ENCODE data around the gene ENOX2. TPM values are rescaled to one million over a fixed set of nuclear protein-coding genes. Genes with fewer than 3 reads are reported as not detected.
A peak's percentile ranks its signal among the peaks of the same experiment; 100 is the strongest.

Gene ENOX2
- total and polyA plus RNA-seq, 2 of the 13 experiments (the other 11 are each of a cell fraction or from before 2014, with no cell fraction given), result 5.9 to 8.5 TPM

DNA sequence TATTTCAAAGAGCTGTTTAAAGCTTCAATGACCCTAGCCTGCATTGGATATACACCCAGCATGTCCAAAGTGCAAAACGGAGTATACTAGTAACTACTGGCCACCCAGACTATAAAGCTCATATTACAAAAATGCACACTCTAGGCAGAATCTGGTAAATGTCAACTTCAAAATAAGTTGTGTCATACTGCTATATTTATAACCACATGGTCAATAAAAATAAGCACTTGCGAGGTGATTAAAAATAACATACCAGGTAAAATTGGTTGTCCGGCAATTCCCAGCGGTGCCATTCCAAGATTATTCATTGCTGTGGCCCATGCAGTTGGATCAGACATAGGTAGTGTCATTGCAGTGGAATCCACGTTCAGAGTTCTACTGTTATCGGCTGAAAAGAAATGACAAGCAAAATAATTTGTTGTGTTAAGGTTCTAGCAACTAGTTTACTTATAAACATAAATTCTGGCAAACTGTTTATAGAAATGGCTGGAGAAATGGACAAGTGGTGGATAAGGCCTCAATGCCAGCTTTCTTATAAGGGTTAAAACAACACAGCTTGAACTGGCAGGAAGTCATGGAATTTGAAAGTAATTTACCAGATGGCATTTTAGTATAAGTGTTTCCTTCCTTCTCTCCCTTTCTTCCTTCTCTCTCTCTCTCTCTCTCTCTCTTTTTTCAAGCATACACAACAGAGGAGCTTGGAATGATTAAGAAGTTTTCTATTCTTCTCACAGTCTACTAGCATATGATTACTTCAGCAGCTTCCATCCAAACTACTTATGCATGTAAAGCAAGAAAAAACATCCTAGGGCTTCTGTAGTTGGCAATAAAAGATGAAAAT lies 199.9 kb downstream of the ENOX2 start:
- H3K4me2 ChIP-seq (ENCODE audit: low read depth, low read length), result no peak overlapping the region
- POLR2A ChIA-PET, result no interaction called here

More for the DNA sequence above, 199.9 kb downstream of the ENOX2 start:
- Histone ChIP-seq H4K20me1 (ENCODE audit: insufficient read depth, low read length) (no peaks in the 10 kb centered on the region), H3K27ac (ENCODE audit: extremely low read length, insufficient read depth, low read length) (peak overlapping the region; percentile 76), H3K36me3 (replicated peaks in 1 of 2; ENCODE audit: control insufficient read depth in 1 of 2, insufficient read depth in 2 of 2, low read length in 2 of 2) (no peaks in the 10 kb centered on the region), H2AFZ (ENCODE audit: low read length) (no peak overlapping the region), H3K4me3 (replicated peaks in 1 of 3; ENCODE audit: insufficient read depth in 1 of 3, low read depth in 2 of 3, low read length in 3 of 3) (no peak overlapping the region), H3K27me3 (ENCODE audit: control insufficient read depth in 1 of 2, insufficient read depth in 2 of 2, low read length in 2 of 2) (no peaks in the 10 kb centered on the region), H3K79me2 (ENCODE audit: insufficient read depth, low read length) (no peaks in the 10 kb centered on the region), H3K4me1 (ENCODE audit: insufficient read depth, low read length) (peaks cover 36% of the 10 kb centered on the region), H3K9me3 (ENCODE audit: low read length) (no peaks in the 10 kb centered on the region), H3K9ac (ENCODE audit: insufficient read depth, low read depth, low read length) (no peak overlapping the region)
- 81% methylated on average over 6 of the region's 6 CpGs for WGBS (ENCODE audit: low lambda C conversion rate)
- CTCF ChIA-PET (ENCODE audit: low intra/inter-chr PET ratio, low total read pairs), result no interaction called here
- intact Hi-C loops (cut with micrococcal nuclease; ENCODE audit: unreplicated experiment) (no loop called here), in situ Hi-C loops (cut with HindIII; ENCODE audit: extremely low pct_ligation_motif_present, low pct_unique_long_range_greater_than_20kb) (no loop called here)
- TF ChIP-seq KDM2A (CRISPR knock-in tag; IDR thresholded peaks at IDR 0.05; ENCODE audit: borderline replicate concordance, low read depth), result no peak
- TF ChIP-seq, protein P1, sequence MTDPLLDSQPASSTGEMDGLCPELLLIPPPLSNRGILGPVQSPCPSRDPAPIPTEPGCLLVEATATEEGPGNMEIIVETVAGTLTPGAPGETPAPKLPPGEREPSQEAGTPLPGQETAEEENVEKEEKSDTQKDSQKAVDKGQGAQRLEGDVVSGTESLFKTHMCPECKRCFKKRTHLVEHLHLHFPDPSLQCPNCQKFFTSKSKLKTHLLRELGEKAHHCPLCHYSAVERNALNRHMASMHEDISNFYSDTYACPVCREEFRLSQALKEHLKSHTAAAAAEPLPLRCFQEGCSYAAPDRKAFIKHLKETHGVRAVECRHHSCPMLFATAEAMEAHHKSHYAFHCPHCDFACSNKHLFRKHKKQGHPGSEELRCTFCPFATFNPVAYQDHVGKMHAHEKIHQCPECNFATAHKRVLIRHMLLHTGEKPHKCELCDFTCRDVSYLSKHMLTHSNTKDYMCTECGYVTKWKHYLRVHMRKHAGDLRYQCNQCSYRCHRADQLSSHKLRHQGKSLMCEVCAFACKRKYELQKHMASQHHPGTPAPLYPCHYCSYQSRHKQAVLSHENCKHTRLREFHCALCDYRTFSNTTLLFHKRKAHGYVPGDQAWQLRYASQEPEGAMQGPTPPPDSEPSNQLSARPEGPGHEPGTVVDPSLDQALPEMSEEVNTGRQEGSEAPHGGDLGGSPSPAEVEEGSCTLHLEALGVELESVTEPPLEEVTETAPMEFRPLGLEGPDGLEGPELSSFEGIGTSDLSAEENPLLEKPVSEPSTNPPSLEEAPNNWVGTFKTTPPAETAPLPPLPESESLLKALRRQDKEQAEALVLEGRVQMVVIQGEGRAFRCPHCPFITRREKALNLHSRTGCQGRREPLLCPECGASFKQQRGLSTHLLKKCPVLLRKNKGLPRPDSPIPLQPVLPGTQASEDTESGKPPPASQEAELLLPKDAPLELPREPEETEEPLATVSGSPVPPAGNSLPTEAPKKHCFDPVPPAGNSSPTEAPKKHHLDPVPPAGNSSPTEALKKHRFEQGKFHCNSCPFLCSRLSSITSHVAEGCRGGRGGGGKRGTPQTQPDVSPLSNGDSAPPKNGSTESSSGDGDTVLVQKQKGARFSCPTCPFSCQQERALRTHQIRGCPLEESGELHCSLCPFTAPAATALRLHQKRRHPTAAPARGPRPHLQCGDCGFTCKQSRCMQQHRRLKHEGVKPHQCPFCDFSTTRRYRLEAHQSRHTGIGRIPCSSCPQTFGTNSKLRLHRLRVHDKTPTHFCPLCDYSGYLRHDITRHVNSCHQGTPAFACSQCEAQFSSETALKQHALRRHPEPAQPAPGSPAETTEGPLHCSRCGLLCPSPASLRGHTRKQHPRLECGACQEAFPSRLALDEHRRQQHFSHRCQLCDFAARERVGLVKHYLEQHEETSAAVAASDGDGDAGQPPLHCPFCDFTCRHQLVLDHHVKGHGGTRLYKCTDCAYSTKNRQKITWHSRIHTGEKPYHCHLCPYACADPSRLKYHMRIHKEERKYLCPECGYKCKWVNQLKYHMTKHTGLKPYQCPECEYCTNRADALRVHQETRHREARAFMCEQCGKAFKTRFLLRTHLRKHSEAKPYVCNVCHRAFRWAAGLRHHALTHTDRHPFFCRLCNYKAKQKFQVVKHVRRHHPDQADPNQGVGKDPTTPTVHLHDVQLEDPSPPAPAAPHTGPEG (CRISPR knock-in tag; IDR thresholded peaks at IDR 0.05), result no peak
- no peak for TF ChIP-seq ZC3H13 (CRISPR knock-in tag; IDR thresholded peaks at IDR 0.05)
- TF ChIP-seq ZNF510 (CRISPR knock-in tag; IDR thresholded peaks at IDR 0.05; ENCODE audit: low read depth), result no peak
- TF ChIP-seq, protein P2, sequence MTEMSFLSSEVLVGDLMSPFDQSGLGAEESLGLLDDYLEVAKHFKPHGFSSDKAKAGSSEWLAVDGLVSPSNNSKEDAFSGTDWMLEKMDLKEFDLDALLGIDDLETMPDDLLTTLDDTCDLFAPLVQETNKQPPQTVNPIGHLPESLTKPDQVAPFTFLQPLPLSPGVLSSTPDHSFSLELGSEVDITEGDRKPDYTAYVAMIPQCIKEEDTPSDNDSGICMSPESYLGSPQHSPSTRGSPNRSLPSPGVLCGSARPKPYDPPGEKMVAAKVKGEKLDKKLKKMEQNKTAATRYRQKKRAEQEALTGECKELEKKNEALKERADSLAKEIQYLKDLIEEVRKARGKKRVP (CRISPR knock-in tag; IDR thresholded peaks at IDR 0.05), result no peak
- TF ChIP-seq, protein P3, sequence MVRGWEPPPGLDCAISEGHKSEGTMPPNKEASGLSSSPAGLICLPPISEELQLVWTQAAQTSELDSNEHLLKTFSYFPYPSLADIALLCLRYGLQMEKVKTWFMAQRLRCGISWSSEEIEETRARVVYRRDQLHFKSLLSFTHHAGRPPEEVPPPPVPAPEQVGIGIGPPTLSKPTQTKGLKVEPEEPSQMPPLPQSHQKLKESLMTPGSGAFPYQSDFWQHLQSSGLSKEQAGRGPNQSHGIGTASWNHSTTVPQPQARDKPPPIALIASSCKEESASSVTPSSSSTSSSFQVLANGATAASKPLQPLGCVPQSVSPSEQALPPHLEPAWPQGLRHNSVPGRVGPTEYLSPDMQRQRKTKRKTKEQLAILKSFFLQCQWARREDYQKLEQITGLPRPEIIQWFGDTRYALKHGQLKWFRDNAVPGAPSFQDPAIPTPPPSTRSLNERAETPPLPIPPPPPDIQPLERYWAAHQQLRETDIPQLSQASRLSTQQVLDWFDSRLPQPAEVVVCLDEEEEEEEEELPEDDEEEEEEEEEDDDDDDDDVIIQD (CRISPR knock-in tag; IDR thresholded peaks at IDR 0.05; ENCODE audit: low read depth), result no peak
- TF ChIP-seq ZNF782 (CRISPR knock-in tag; IDR thresholded peaks at IDR 0.05; ENCODE audit: borderline replicate concordance), result no peak
- no peak for TF ChIP-seq CBFB (CRISPR knock-in tag; IDR thresholded peaks at IDR 0.05)
- TF ChIP-seq PHB2 (IDR thresholded peaks at IDR 0.05; ENCODE audit: partially characterized antibody), result no peak
- no peak for TF ChIP-seq NR3C1 (CRISPR knock-in tag; IDR thresholded peaks at IDR 0.05)
- no peak for TF ChIP-seq HNRNPH1 (optimal IDR thresholded peaks at IDR 0.05; ENCODE audit: low read depth, low read length)
- TF ChIP-seq ZNF180 (CRISPR knock-in tag; IDR thresholded peaks at IDR 0.05; ENCODE audit: borderline replicate concordance, low read depth), result no peak
- no peak for FAIRE-seq
- BruUV-seq (replicated peaks), result no TSS peak
- peak; percentile 48; the same call in 1 of the 3 replicates for ATAC-seq
- DNase-seq (ENCODE audit: low spot score), result peak; percentile 9

Measured in HepG2 (cell line).